SH-SY5Y (cell line): Measurements from ENCODE around the gene SMPX.

Experiments used
- GATA2 ChIP-seq: IDR thresholded peaks from 2 replicates; pipeline ENCODE4 v1.6.1; 2011; ENCODE audit warnings: mild to moderate bottlenecking, low read depth, low read length
- GATA3 ChIP-seq: IDR thresholded peaks from 2 replicates; pipeline ENCODE4 v1.6.1; 2011; ENCODE audit warnings: low read depth, mild to moderate bottlenecking, low read length, moderate library complexity

SMPX gene

GRCh38 chrX:21756785-21757529 lies 959 bp downstream of the SMPX start:
- TF ChIP-seq GATA3 (no peak), GATA2 (no peak)

- TF ChIP-seq GATA3 (no peak), GATA2 (no peak)
Observed at GRCh38 chrX:21749924-21750323, 8.0 kb downstream of the SMPX start.

GRCh38 chrX:21748235-21748634 lies 9.7 kb downstream of the SMPX start:
- TF ChIP-seq GATA2 (no peak), GATA3 (no peak)

- no peak for TF ChIP-seq GATA2
- TF ChIP-seq GATA3: no peak
Observed at GRCh38 chrX:21747558-21747957, 10.4 kb downstream of the SMPX start.

DNA sequence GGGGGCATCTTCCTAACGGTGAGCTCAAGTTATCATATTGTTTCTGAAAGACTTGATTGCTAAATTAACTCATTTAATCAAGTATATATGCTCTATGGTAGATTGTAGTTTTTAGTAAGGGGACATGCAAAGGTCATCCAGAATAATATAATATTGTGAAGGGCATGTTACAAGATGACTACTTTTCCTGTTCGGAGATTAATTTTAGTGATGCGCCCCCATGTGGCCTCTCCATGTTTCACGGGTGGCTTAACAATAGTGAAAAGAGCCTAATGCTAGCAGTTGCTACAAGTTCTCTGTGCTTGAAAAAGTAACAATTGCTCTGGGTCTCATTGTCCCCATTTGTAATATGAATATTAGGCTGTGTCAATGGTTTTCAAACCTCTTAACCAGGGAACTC lies 12.2 kb downstream of the SMPX start:
- TF ChIP-seq GATA2 (no peak), GATA3 (no peak)

GRCh38 chrX:21744721-21745120 lies 13.2 kb downstream of the SMPX start:
- no peak for TF ChIP-seq GATA3
- no peak for TF ChIP-seq GATA2

DNA sequence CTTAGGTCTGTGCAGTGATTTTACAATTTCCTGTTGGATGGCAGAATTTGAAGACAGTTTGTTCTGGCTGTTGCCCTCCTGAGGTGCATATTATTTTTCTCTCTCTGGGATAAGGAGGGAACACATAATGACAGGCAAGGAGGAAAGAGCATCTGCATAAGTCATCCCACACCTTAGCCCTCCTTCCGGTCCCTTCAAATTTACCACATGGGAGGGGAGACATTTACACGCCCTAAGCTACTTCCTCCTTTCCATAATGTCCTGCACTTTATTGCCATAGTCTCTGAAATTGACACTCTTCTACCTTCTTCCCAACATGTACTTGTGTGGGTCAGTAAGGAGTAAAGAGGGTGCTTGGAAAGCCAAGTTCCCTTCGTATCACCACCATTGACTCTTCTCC lies 13.9 kb downstream of the SMPX start:
- TF ChIP-seq GATA2 (no peak), GATA3 (no peak)

DNA sequence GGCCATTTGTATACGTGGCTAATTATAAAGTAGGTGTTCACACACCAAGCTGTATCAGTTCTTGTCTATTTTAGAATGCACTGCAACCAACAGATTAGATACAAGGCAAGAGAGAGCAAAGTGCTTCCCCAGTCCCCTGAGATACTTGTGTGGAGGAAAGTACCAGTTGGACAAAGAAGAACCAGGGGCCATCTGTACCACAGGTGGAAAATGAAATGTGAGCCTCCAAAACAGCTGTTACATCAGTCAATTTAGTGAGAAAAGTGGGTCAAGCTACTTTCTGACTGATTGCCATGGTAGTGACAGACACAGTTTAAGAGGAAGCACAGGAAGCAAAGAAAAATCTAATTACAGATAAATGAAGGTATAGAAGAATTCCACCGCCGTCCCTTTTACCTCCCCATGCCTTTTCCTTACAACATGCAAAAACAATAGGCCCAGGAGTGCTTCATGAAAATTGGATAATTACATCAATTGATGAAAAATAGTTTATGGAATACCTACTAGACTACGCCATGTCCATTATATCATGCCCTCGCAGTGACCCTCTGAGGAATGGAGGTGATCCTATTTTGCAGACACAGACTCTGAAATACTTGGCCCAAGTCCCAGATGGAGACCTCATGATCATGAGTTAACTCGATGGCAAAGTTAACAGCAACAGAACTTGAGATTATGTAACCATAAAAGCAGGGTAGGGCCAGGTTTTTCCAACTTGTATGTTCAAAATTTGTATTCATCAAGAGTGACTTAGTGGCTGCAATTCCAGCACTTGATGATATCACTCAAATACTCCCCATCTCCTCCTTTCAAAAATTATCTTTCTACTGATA lies 15.8 kb downstream of the SMPX start:
- TF ChIP-seq GATA3: no peak
- no peak for TF ChIP-seq GATA2

DNA sequence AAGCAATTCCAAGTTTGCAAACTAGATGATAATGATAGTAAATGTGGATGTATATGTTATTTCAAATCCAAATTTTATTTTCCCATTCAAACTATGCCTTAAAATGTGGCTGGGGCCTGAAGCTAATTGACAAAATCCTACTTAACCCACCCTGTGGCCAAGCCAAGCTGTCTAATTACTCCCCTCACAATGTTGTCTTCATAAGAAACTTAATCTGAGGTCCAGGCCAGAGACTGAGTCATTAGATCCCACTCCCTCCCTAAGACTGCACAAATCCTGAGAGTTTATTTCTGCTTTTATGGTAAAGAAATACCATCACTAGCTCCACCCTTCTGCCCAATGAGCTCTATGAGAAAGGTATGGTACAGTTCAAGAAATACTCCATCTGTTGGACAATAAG lies 16.6 kb downstream of the SMPX start:
- TF ChIP-seq GATA3: no peak
- no peak for TF ChIP-seq GATA2

GRCh38 chrX:21740329-21741274 lies 17.3 kb downstream of the SMPX start:
- TF ChIP-seq GATA3 (no peak), GATA2 (no peak)

DNA sequence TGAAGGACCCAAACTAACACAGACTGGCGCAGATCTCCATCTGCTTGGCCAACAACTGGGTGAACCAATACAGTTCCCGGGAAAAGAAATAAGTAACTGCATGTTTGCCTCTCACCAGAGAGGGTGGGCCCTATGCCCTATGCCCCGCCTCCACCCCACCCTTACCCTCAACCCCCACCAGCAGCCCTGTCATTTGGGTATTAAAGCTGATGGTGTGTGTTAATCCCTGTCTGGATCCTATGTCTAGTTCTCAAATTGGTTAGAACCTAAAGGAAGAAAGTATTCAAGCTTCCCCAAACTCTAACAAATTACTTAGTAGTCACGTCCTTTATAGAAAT lies 19.0 kb downstream of the SMPX start:
- TF ChIP-seq GATA3 (no peak), GATA2 (no peak)

DNA sequence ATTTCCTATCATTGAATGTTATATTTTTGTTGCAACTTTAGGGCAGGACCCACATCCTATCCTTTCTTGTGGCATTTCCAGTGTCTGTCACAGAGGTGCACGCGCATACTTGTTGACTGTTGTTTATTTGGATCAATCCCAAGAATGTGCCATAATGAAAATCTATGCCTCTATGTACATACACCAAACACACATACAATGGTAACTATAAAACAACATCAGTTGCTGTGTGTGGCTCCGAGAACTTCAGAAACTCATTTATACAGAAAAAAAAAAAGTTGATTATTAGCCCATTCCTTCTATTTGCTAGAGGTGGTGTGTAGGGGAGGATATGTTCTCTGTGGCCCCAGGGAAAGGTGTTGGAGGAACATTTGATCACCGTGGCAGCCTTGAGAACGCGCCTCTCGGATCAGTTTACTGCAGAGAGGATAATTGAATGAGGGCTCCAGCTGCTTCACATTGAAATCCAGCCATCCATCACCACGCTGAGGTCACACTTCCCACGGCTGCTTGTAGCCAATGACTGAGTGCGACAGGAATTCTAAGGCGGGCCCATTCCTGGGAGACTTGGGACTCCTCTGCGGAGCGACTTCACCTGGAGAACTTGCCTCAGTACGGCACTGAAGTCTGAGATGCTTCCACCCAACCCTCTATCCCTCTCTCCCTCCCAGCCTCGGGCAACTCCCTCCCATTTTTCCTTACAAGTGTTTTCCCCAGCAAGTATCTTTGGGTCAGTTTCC lies 19.5 kb downstream of the SMPX start:
- TF ChIP-seq GATA3 (no peak), GATA2 (no peak)

- no peak for TF ChIP-seq GATA3
Observed at GRCh38 chrX:21735768-21736127, 22.2 kb downstream of the SMPX start.

DNA sequence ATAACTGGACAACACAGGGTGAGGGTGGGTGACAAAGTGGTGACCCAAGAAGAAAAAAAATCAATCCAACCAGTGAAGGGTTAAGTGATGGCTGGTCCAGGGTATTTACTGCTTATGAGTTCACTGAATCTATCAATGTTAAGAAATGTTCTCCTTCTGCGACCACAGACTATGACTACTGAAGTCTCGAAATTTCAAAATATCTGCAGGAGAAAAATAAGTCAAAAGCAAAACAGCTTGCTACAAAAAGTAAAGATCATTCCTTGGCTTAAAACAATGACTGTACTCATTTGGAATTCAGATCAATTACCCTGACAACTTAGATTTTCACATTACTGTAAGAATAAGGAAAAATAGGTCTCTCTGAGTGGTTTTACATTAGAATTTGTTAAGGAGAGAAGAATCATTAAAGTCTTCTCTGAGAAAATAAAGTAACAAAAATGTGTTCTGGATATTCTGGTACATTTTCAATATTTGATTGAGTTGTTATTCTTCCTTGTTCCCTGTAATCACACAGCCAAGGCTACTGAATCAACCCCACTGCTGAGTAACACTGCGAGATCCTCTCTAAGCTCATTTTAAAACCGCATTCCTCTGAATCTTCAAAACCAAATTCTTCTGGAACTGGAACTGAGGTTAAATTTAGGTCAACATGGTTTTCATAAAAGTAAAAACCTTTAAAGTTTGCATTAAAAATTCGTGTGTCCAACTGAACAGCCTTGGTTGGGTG lies 22.7 kb downstream of the SMPX start:
- TF ChIP-seq GATA3 (no peak), GATA2 (no peak)
